ENCODE measurements around the gene TRIM14.

Gene TRIM14, protein sequence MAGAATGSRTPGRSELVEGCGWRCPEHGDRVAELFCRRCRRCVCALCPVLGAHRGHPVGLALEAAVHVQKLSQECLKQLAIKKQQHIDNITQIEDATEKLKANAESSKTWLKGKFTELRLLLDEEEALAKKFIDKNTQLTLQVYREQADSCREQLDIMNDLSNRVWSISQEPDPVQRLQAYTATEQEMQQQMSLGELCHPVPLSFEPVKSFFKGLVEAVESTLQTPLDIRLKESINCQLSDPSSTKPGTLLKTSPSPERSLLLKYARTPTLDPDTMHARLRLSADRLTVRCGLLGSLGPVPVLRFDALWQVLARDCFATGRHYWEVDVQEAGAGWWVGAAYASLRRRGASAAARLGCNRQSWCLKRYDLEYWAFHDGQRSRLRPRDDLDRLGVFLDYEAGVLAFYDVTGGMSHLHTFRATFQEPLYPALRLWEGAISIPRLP

DNA sequence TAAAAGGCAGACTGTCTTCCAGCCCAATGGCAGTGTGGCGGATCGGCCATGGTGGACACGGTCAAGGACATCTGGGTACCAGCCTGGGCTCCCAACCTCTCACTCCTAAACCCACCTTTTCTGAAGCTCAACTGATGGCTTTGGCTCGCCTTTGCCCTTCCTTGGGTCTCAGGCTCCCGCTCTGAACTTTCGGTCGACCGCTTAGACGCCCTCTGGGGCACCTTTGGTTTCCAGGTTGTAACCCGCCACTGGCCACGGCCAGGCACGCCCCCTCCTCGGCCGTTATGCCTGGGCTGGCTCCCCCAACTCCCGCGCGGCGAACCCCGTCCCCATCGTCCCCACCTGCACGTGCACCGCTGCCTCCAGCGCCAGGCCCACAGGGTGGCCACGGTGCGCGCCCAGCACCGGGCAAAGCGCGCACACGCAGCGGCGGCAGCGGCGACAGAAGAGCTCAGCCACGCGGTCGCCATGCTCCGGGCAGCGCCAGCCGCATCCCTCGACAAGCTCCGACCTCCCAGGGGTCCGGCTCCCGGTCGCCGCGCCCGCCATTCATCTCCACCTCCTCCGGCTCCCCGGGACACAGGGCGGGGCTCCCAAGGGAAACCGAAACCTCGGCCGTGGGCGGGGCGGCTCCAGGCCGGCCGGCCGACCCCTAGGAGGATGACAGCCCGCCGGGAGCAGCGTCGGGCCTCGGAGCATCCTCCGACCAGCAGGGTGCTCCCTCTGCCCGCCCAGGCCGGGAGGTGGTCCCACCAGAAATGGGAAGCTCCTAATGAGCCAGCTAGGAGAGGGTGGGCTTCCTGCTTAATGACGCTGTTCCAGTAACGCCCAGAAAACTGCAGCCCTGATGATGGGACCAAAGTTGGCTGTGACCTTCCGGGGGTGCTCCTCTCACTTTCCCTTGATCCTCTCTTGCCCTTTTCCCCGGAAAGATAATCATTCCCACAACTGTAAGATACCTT, at the start of gene TRIM14:
TRIM14 (minus strand) TSS at position 583 of the 962 bp plus-strand sequence; CDS start at position 549, 34 bp downstream.
- peak; percentile 25 to 49 for DNase-seq (ENCODE audit: low read depth in 2 of 2)

DNA sequence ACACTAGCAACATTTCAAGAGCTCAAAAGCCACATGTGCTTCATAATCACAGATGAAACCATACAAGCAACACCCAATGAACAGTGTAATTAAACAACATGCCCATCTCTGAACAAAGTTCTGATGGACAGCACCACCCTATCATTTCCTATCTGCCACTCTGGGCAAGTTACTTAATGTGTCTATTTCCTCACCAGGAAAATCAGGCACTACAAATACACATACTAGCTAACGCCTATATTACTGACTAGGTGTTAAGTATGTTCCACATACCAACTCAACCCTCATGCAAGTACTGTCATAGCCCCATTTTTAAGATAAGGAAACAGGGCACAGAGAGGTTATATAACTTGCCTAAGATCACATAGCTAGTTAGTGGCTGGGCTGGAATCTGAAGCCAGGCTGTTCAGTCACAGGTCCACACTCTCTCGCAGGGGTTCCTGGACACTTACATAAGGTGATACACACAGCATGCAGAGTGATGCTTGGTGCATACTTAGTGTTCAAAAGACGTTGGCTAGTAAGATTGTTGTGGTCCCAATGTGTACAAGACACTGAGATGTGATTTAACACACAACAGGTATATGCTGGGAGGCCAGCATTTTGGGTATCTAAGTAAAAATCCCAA, 49.2 kb upstream of the TRIM14 start:
- DNase-seq (ENCODE audit: low read depth in 2 of 2), result no peak

DNA sequence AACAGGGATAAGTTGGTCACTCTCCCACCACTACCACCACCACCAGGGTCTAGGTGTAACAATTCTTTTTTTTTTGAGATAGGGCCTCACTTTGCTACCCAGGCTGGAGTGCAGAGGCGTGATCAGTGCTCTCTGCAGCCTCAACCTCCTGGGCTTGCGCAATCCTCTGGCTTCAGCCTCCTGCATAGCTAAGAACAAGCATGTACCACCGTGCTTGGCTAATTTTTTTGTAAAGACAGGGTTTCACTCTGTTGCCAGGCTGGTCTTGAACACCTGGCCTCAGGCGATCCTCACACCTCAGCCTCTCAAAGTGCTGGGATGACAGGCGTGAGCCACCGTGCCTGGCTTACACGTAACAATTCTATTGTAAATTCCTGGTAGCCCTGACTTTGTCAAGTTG, 45.9 kb upstream of the TRIM14 start:
- DNase-seq (ENCODE audit: low read depth in 2 of 2), result no peak

DNA sequence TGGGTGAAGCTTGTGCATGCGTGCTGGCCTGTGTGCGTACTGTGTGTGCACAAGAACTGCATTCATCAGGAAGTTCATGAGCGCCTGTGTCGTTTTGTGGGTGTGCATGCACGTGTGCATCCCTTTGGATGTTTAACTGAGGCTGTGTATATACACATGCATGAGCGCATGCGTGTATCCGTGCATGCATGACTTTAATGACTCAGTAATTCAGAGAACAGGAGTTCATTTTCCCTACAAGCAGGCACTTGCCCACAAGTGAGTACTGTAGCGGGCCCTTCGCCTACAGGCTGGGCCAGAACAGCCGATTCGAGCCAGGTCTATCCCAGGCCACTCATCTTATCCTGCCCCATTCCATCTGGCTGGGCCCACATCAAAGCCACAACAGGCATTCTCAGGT, 43.6 kb upstream of the TRIM14 start:
- no peak for DNase-seq (ENCODE audit: low read depth in 2 of 2)

DNA sequence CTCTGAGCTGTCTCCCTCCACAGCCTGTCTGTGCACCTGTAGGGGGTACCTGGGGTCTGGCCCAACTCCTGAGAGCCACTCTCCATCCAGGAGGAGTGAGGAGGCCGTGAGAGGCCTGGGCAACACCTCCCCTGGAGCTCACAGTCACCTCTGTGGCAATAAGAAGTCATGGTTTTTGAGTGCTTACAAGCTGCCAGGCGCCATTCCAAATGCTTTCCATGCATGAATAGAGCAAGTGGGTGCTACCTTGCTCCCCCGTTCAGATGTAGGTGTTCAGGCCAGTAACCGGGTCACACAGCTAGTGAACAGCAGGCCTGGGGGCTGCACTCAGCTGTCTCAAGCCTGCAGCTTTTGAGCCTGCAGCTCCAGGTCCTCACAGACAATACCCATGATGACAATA, 42.8 kb upstream of the TRIM14 start:
- DNase-seq (ENCODE audit: low read depth in 2 of 2), result no peak

DNA sequence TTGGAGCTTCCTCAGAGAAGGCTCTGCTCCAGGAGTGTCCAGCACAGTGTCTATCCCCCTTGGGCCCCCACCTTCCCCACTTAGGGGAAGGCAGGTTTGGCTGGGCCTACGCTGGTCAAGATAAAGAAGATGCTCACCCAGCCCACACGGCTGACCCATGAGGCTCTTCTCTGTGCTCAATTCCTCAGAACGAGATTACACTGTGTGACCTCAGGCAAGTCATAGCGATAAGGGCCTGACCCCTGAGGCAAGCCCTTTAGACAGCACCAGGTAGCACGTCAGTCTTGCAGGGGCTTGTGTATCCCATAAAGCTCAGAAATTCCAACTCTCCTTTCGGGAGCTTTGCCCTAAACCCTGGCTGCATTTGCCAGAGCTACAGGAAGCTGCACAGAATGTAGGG, 40.8 kb upstream of the TRIM14 start:
- DNase-seq (ENCODE audit: low read depth in 2 of 2), result no peak

DNA sequence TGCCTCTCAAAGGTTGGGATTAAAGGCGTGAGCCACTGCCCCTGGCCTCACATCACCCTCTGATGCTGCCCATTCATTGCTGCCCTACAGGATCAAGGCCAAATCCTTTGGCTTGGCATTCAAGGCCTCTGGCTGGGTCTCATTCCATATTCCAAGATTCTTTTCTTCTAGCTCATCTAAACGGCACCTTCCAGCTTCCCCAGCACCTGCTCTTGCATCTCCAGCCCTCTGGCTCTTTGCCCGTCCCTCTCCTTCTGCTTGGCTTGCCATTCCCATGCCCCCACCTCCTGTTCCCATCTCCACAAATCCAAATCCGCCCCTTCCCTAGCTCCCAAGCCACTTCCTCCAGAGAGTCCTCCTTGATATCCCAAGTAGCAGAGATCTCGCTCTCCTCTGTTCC, 40.3 kb upstream of the TRIM14 start:
- DNase-seq (ENCODE audit: low read depth in 2 of 2), result no peak

DNA sequence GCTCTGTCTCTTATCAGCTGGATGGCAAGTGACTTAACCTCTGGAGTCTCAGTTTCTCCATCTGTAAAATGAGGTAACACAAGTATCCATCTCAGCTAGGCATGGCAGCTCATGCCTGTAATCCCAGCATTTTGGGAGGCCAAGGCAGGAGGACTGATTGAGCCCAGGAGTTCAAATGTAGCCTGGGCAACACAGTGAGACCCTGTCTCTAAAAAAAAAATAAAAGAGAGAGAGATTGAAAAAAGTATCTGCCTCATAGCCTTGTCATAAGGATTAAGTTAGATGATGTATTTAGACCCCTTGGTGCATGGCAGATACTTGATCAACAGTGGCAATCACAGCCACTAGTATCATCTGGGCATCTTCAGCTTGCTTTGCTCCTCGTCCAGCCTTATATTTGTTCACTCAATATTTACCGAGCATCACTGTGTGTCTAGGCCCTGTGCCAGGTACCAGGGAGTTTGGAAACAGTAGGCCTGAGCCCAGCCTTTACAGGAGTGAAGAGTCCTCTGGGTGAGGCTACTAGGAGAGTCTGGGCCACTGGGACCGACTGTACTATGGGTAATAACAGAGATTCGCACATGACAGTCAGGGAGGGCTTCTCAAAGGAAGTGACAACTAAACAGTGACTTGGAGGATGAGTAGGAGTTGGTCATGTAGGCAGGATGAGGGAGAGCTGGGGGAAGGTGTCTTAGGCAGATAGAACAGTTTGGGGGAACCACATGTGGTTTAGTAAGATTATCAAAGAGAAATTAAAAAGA, 39.2 kb upstream of the TRIM14 start:
- DNase-seq (ENCODE audit: low read depth in 2 of 2), result no peak

DNA sequence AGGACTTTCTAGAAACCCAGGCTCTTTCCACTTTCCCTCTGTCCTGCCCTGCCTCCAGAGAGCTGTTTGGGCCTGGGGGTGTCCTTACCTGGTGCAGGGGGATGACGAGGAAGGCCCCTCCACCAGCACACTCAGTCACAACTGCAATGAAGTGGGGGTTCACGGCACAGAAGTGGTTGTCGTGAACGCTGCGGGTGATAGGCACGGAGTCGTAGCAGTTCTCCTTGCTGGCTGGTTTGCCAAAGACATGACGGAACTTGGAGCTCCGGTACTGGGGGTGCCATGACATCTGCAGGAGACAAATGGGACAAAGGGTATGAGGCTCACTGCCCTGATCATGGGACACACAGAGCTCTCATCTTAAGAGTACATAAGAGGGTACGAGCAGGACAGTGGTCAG, 38.4 kb upstream of the TRIM14 start:
- no peak for DNase-seq (ENCODE audit: low read depth in 2 of 2)

DNA sequence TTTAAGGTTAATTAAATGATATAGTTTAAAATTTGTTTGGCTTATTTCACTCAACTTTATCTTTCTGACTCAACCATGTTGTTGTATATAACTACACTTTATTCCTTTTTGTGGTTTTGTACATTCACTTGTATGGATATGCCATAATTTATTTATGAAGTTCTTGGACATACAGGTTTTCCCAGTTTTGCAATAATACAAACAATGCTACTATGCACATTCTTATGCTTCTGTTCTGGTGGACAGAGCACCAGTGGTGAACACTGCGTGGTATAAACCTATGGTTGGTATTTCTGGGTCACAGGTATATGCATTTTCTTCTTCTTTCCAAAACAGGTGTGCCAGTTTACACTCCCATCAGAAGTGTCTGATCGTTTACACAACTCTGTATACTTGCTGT, 35.7 kb upstream of the TRIM14 start:
- DNase-seq (ENCODE audit: low read depth in 2 of 2), result no peak

DNA sequence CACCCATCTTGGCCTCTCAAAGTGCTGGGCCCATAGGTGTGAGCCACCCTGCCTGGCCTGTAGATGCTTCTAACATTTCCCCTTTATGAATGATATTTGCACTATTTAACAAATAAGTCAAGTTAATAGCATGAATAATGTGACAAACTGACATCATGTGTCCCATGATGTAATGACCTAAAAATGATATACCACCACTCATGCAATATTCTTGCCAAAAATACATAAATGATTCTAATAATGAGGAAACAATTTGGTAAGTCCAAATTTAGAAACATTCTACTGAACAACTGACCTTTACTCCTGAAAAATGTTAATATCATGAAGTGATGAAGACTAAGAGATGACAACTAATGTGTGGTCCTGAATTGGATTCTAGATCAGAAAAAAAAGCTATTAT, 33.5 kb upstream of the TRIM14 start:
- DNase-seq (ENCODE audit: low read depth in 2 of 2), result no peak

DNA sequence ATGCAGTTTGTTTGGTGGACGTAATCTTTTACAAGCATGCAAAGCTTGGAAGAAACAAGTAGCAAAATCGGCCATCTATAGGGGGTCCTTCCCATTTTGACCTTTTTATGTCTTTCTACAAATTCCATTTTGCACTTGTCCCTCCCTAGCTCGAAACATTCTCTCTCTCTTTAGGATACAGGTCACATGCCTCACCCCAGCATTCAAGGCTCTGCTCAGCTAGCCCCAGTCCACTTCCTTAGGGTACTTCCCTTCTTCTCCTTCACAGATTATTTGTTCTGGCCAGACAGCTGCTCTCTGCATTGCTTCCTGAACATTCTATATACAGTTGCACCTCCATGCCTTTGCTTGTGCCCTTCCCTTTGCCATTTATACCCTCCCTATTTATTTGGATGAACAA, 31.7 kb upstream of the TRIM14 start:
- DNase-seq (ENCODE audit: low read depth in 2 of 2), result no peak

DNA sequence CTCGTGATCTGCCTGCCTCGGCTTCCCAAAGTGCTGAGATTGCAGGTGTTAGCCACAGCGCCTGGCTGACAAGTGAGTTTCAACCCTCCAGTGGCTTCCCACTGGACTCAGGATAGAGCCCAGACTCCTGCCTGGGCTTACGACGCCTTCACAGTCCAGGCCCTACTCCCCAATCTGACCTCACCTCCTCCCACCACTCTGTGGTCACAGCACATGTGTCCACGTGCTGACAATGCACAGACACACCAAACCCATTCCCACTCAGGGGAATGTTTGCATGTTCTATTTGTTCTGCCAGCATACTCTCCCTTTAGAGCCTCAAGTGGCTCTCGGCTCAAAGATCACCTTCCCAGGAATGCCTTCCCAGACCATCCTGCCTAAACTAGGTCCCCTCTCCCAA, 31.1 kb upstream of the TRIM14 start:
- DNase-seq (ENCODE audit: low read depth in 2 of 2), result no peak

DNA sequence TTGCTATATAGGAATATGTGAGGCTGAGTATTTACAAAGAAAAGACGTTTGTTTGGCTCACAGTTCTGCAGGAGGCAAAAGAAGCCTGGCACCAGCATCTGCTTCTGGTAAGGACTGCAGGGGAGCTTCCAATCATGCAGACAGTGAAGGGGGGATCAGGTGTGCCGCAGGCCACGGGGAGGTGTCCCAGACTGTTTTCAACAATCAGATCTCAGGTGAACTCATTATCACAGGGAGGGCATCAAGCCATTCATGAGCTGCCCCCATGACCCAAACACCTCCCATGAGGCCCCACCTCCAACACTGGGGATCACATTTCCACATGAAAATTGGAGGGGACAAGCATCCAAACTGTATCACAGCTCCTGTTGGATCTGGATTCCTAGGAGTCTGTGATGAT, 30.4 kb upstream of the TRIM14 start:
- DNase-seq (ENCODE audit: low read depth in 2 of 2), result no peak

DNA sequence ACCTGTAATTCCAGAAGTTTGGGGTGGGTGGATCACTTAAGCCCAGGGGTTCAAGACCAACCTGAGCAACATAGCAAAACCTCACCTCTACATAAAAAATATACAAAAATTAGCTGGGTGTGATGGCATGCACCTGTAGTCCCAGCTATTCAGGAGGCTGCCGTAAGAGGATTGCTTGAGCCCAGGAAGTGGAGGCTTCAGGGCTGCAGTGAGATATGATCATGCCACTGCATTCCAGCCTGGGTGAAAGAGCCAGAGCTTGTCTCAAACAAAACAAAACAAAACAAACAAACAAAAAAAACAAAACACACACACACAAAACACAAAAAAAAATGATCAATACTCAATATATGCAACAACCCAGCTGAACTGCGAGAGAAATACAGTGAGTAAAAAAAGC, 29.5 kb upstream of the TRIM14 start:
- DNase-seq (ENCODE audit: low read depth in 2 of 2), result no peak

DNA sequence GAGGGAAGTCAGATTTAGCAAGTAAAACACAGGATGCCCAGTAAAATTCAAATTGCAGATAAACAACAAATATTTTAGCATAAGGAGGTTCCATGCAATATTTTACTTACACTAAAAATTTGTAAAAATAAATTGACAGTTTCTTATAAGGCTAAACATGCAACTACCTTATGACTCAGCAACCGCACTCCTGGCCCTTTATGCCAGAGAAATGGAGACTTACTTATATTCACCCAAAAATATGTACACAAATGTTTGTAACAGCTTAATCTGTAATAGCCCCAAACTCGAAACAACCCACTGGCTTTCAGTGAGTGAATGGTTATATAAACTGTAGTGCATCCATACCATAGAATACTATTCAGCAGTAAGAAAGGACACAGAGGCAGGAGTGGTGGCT, 28.6 kb upstream of the TRIM14 start:
- DNase-seq (ENCODE audit: low read depth in 2 of 2), result no peak

DNA sequence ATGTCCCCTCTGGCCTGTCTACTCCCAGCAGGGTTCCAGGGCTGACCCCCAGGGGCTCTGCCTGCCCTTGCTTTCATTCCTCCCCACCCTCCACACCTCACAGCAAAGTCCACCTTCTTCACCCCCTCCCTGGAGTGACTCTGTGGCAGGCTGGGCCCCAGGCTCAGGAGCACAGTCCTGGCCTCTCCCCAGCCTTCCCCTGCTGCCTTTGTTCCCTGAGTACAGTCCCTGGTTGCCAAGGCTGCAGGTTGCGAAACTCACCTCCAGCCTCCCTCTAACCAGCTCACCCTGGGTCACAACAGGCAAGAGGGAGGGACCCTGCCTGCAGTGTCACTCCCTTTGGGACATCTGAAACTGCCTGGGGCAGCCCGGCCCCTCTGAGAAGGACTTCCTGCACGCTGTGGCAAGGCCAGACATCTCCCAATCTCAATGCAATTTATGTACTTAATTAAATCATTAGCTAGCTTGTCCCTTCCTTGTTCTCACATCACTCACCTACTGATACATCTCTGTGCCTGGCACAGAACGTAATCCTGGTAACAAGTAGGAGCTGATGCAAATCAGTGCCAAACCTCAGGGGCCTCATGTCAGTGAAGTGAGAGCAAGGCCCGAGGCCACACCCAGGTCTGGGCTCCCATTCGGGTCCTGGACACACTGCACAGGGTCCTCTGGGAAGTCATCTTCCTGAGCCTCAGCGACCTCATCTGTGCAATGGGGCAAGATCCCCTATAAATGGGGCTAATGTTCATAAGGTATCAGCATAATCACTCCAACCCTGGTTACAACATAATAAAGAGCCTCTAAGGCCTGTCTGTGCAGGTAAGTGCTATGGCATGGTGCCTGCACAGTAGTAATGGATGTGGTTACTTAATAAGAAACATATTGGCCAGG, 27.3 kb upstream of the TRIM14 start:
- no peak for DNase-seq (ENCODE audit: low read depth in 2 of 2)

DNA sequence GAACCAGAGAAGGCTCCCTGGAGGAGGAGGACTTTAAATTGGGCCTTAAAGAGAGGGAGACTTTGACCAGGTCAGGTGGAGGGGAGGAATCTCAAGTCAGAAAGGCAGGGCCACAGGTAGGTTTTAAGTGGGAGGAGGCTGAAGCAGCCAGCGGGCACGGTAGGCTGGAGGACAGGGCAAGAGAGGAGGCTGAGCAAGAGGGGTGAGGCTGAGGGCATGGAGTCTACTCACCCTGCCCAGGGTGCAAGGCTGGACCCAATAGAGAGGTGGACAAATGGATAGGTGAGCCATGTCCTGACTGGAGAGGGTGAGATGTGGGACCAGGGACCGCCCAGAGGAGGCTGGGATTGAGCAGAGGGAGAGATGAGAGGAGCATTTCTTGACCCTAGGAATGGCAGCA, 25.6 kb upstream of the TRIM14 start:
- DNase-seq (ENCODE audit: low read depth in 2 of 2), result no peak

DNA sequence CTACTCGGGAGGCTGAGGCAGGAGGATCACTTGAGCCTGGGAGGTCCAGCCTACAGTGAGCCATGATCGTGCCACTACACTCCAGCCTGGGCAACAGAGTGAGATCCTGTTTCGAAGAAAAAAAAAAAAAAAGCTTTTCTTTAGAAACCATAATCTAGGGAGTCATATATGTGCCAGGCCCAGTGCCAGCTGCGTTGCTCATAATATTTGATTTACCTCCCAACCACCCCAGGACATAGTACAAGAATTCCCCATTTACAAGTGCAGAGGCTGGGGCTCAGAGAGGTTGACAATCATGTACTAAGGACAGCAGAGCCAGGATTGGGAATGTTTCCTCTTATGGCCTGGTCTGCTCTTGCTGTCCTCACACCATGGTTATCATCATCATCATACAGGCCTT, 25.1 kb upstream of the TRIM14 start:
- DNase-seq (ENCODE audit: low read depth in 2 of 2), result no peak

DNA sequence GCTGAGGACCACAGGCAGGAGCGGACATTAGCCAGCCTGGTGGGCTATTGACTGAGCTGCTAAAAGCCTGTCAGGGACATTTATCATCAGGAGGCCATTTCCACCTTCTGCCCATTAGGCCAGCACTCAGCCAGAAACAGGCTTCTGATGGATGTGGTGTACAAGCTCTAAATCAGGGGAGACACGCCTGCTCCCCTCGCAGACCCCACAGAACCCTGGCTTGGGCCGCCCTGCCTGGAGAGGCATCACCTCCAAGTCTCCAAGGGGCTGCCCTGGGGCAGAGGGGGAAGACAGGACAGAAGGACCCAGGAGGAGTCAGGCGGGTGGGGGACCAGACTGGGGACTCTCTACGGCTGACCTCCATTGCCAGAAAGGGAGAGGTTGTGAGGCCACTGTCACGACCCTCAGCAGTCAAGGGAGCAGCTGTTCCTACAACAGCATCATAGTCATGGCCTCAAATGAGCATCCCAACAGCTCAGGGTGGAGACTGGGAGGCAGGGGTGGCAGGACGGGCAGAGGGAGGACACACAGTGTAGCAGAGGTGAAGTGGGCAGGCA, 24.0 kb upstream of the TRIM14 start:
- no peak for DNase-seq (ENCODE audit: low read depth in 2 of 2)

All from stimulated activated CD4-positive, alpha-beta T cell treated with anti-CD3 and anti-CD28 coated beads, Interleukin-1b, Interleukin-23, amount 100 ng/mL, for 4 hours (primary cell).